Mesothelial cell of epicardium (in vitro differentiated cells): ENCODE data around the gene DECR2. TPM values are rescaled to one million over a fixed set of nuclear protein-coding genes. Genes with fewer than 3 reads are reported as not detected.

Experiments
- DNase-seq, 2 experiments: peaks; one replicate each; pipeline ENCODE4 v3.0.0; 2021; ENCODE audit warnings: low spot score in 2 of 2; ENCODE audit not compliant: unreplicated experiment in 2 of 2
- H3K27ac Mint-ChIP-seq: 2 replicates; pipeline ENCODE4 v1.8.0; 2021; ENCODE audit warnings: mixed read lengths
- H3K27me3 Mint-ChIP-seq: 2 replicates; pipeline ENCODE4 v1.8.0; 2021; ENCODE audit warnings: low read depth, mixed read lengths
- H3K36me3 Mint-ChIP-seq: 2 replicates; pipeline ENCODE4 v1.8.0; 2021; ENCODE audit warnings: mixed read lengths
- H3K4me1 Mint-ChIP-seq: 2 replicates; pipeline ENCODE4 v1.8.0; 2021; ENCODE audit warnings: mixed read lengths
- H3K4me3 Mint-ChIP-seq: 2 replicates; pipeline ENCODE4 v1.8.0; 2021; ENCODE audit warnings: mild to moderate bottlenecking, moderate library complexity, mixed read lengths
- H3K9me3 Mint-ChIP-seq: 2 replicates; pipeline ENCODE4 v1.8.0; 2021; ENCODE audit warnings: mixed read lengths
- total RNA-seq: library from RNA; stranded (reverse); gene quantifications from 3 replicates; pipeline ENCODE4 v1.2.1, GENCODE V29; 2021
- TF ChIP-seq, protein P1 (sequence below): fragments of 200-600 bp; sonication (generic); IDR thresholded peaks from one replicate; pipeline ENCODE4 v1.5.0; 2021; ENCODE audit warnings: antibody characterized with exemption; ENCODE audit not compliant: unreplicated experiment

Gene DECR2
- total RNA-seq, 1 donor from 2014 or later = 35.4 TPM

DNA sequence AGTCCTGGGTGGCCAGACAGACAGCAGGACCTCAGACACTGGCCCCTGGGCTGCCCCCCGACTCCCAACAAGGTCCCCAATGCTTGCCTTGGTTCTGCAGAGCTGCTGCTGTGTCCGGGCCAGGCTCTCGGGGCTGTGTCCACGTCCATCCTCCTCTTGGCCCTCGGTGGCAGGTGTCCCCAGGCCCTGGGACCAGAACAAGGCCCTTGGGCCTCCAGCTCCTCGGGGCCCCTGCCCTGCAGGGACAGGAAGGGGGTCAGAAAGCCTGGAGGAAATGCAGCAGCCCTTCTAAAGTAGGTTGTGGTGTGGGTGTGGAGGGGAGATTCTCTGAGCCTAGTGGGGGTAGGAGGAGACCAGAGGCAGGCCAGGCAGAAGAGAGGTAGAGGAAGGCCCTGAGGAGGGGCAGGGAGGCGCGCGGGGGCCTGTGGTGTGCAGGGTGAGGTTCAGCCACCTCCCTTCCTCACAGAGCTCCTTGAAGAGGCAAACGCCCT, 46.7 kb upstream of the DECR2 start:
- H3K4me3 Mint-ChIP-seq = no peak overlapping the region
- TF ChIP-seq, protein P1, sequence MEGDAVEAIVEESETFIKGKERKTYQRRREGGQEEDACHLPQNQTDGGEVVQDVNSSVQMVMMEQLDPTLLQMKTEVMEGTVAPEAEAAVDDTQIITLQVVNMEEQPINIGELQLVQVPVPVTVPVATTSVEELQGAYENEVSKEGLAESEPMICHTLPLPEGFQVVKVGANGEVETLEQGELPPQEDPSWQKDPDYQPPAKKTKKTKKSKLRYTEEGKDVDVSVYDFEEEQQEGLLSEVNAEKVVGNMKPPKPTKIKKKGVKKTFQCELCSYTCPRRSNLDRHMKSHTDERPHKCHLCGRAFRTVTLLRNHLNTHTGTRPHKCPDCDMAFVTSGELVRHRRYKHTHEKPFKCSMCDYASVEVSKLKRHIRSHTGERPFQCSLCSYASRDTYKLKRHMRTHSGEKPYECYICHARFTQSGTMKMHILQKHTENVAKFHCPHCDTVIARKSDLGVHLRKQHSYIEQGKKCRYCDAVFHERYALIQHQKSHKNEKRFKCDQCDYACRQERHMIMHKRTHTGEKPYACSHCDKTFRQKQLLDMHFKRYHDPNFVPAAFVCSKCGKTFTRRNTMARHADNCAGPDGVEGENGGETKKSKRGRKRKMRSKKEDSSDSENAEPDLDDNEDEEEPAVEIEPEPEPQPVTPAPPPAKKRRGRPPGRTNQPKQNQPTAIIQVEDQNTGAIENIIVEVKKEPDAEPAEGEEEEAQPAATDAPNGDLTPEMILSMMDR = no peak
- no peaks in the 10 kb centered on the region for H3K27me3 Mint-ChIP-seq
- H3K27ac Mint-ChIP-seq = no peak overlapping the region
- no peak for DNase-seq
- H3K36me3 Mint-ChIP-seq = peaks cover 4% of the 10 kb centered on the region
- no peaks in the 10 kb centered on the region for H3K9me3 Mint-ChIP-seq
- peaks cover 9% of the 10 kb centered on the region for H3K4me1 Mint-ChIP-seq

GRCh38 chr16:356741-357140, 44.9 kb upstream of the DECR2 start:
- no peaks in the 10 kb centered on the region for H3K9me3 Mint-ChIP-seq
- TF ChIP-seq, protein P1 = no peak
- no peak for DNase-seq
- H3K4me3 Mint-ChIP-seq = no peak overlapping the region
- H3K4me1 Mint-ChIP-seq = no peaks in the 10 kb centered on the region
- H3K27me3 Mint-ChIP-seq = no peaks in the 10 kb centered on the region
- H3K36me3 Mint-ChIP-seq = no peaks in the 10 kb centered on the region
- no peak overlapping the region for H3K27ac Mint-ChIP-seq

- Mint-ChIP-seq H3K36me3 (no peaks in the 10 kb centered on the region), H3K4me3 (no peak overlapping the region), H3K4me1 (peaks cover 4% of the 10 kb centered on the region), H3K27me3 (peaks cover 2% of the 10 kb centered on the region), H3K9me3 (no peaks in the 10 kb centered on the region), H3K27ac (no peak overlapping the region)
- TF ChIP-seq, protein P1 = no peak
- no peak for DNase-seq
Measured at GRCh38 chr16:359067-359763, 42.5 kb upstream of the DECR2 start.

GRCh38 chr16:359871-360697, 41.6 kb upstream of the DECR2 start:
- peaks cover 2% of the 10 kb centered on the region for H3K27me3 Mint-ChIP-seq
- H3K4me1 Mint-ChIP-seq = peaks cover 4% of the 10 kb centered on the region
- H3K27ac Mint-ChIP-seq = no peak overlapping the region
- TF ChIP-seq, protein P1 = no peak
- H3K4me3 Mint-ChIP-seq = no peak overlapping the region
- no peak for DNase-seq
- H3K36me3 Mint-ChIP-seq = no peaks in the 10 kb centered on the region
- H3K9me3 Mint-ChIP-seq = no peaks in the 10 kb centered on the region

DNA sequence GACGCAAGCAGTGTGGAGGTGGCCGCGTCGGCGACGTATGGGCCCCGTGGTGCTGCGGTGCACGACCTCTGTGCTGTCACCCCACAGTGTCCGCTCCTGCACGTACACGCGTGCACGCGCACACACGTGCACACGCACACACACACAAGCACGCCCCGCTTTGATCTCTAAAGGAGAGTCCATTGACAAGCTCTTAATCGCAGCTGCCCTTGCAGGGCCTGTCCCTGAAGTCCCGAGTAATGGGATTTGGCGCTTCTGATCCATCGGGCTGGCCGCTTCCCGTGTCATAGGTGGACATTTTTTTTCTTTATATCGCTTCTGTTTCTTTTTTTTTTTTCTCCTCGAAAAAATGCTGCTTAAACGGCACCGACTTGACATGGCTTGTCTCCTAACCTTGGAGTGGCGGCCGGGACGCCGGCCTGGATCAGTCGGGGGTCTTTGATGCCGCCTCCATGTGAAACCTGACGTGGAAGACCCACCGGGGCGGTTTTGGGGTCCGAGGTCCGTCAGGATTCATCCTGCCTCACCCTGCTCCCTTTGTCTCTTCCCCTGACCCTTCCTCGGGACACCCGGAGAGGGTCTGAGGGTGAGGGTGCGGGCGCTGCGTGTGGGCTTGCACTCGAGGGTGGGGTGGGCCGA, 40.9 kb upstream of the DECR2 start:
- peaks cover 4% of the 10 kb centered on the region for H3K4me1 Mint-ChIP-seq
- peaks cover 2% of the 10 kb centered on the region for H3K27me3 Mint-ChIP-seq
- no peaks in the 10 kb centered on the region for H3K9me3 Mint-ChIP-seq
- H3K27ac Mint-ChIP-seq = no peak overlapping the region
- no peak overlapping the region for H3K4me3 Mint-ChIP-seq
- TF ChIP-seq, protein P1 = no peak
- DNase-seq = no peak
- H3K36me3 Mint-ChIP-seq = no peaks in the 10 kb centered on the region
